HG03521 (cell line): ENCODE measurements around the gene FXYD4.
A peak's percentile ranks its signal among the peaks of the same experiment; 100 is the strongest.
"Not testable (repeated sequence)": the region's sequence is repeated elsewhere in the genome, so short reads cannot be mapped to it uniquely, and the experiment has no call there.

Experiments
- ATAC-seq: cut with Tn5 transposase; IDR thresholded peaks from one replicate; pipeline ENCODE4 v1.9.1; 2021; ENCODE audit warnings: mild to moderate bottlenecking, moderate library complexity; ENCODE audit not compliant: unreplicated experiment

The FXYD4 gene

GRCh38 chr10:43410345-43410744 is 38.9 kb downstream of the FXYD4 start:
- no peak for ATAC-seq

GRCh38 chr10:43411536-43411935 is 40.1 kb downstream of the FXYD4 start:
- no peak for ATAC-seq

GRCh38 chr10:43415544-43415943 is 44.1 kb downstream of the FXYD4 start:
- ATAC-seq: no peak

GRCh38 chr10:43417950-43418768 is 46.7 kb downstream of the FXYD4 start:
- ATAC-seq: no peak

GRCh38 chr10:43419997-43420368 is 48.5 kb downstream of the FXYD4 start:
- ATAC-seq: no peak

GRCh38 chr10:43420369-43421200 is 49.1 kb downstream of the FXYD4 start:
- ATAC-seq: peak; percentile 81

GRCh38 chr10:43421201-43421507 is 49.7 kb downstream of the FXYD4 start:
- ATAC-seq: no peak

GRCh38 chr10:43421519-43421918 is 50.1 kb downstream of the FXYD4 start:
- no peak for ATAC-seq

GRCh38 chr10:43421944-43422343 is 50.5 kb downstream of the FXYD4 start:
- ATAC-seq: not testable (repeated sequence)

GRCh38 chr10:43424416-43424815 is 53.0 kb downstream of the FXYD4 start:
- ATAC-seq: no peak
